Brain microvascular endothelial cell (primary cell): ENCODE measurements around the gene NCAPD2.

Experiments
- DNase-seq: peaks from one replicate; pipeline ENCODE4 v3.0.0-alpha.2; 2020
- H3K27ac ChIP-seq: fragments of 250-450 bp; sonication (Bioruptor Pico); 2 replicates; pipeline ENCODE4 v1.5.1; 2020; ENCODE audit warnings: mild to moderate bottlenecking, moderate library complexity
- H3K27me3 ChIP-seq: fragments of 250-450 bp; sonication (Bioruptor Pico); replicated peaks from 2 replicates; pipeline ENCODE4 v1.5.1; 2020; ENCODE audit warnings: mild to moderate bottlenecking
- H3K36me3 ChIP-seq: fragments of 250-450 bp; sonication (Bioruptor Pico); replicated peaks from 2 replicates; pipeline ENCODE4 v1.5.1; 2020; ENCODE audit warnings: mild to moderate bottlenecking
- H3K4me3 ChIP-seq: 2 replicates; pipeline ENCODE4 v1.5.1; 2011; ENCODE audit warnings: low read depth, mild to moderate bottlenecking, control low read depth, low read length, moderate library complexity
- in situ Hi-C: cut with HindIII; loops from 2 replicates; pipeline ENCODE4 v1.10.0; 2017; ENCODE audit warnings: low sequenced_read_pairs, low pct_ligation_motif_present
- TF ChIP-seq, protein P1 (sequence below): IDR thresholded peaks from 2 replicates; pipeline ENCODE4 v1.5.1; 2011; ENCODE audit warnings: low read depth, mild to moderate bottlenecking, moderate library complexity, low read length, control low read depth, inconsistent platforms; ENCODE audit errors: missing control alignments

The NCAPD2 gene

DNA sequence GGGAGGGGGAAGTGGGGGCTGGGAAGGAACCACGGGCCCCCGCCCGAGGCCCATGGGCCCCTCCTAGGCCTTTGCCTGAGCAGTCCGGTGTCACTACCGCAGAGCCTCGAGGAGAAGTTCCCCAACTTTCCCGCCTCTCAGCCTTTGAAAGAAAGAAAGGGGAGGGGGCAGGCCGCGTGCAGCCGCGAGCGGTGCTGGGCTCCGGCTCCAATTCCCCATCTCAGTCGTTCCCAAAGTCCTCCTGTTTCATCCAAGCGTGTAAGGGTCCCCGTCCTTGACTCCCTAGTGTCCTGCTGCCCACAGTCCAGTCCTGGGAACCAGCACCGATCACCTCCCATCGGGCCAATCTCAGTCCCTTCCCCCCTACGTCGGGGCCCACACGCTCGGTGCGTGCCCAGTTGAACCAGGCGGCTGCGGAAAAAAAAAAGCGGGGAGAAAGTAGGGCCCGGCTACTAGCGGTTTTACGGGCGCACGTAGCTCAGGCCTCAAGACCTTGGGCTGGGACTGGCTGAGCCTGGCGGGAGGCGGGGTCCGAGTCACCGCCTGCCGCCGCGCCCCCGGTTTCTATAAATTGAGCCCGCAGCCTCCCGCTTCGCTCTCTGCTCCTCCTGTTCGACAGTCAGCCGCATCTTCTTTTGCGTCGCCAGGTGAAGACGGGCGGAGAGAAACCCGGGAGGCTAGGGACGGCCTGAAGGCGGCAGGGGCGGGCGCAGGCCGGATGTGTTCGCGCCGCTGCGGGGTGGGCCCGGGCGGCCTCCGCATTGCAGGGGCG, 40.2 kb downstream of the NCAPD2 start, which contains the start of gene GAPDH:
TSS of gene GAPDH (plus strand) at position 595 of the 772 bp plus-strand sequence. CDS start 316 bp downstream, outside the sequence.
- DNase-seq = peak; percentile 93
- peaks cover 56% of the 10 kb centered on the region for H3K36me3 ChIP-seq
- no peaks in the 10 kb centered on the region for H3K27me3 ChIP-seq
- TF ChIP-seq, protein P1, sequence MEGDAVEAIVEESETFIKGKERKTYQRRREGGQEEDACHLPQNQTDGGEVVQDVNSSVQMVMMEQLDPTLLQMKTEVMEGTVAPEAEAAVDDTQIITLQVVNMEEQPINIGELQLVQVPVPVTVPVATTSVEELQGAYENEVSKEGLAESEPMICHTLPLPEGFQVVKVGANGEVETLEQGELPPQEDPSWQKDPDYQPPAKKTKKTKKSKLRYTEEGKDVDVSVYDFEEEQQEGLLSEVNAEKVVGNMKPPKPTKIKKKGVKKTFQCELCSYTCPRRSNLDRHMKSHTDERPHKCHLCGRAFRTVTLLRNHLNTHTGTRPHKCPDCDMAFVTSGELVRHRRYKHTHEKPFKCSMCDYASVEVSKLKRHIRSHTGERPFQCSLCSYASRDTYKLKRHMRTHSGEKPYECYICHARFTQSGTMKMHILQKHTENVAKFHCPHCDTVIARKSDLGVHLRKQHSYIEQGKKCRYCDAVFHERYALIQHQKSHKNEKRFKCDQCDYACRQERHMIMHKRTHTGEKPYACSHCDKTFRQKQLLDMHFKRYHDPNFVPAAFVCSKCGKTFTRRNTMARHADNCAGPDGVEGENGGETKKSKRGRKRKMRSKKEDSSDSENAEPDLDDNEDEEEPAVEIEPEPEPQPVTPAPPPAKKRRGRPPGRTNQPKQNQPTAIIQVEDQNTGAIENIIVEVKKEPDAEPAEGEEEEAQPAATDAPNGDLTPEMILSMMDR = no peak
- peak within 1 kb of the TSS; percentile 99 for H3K4me3 ChIP-seq
- H3K27ac ChIP-seq = peak within 1 kb of the TSS; percentile 92
- in situ Hi-C loops = no loop called here

DNA sequence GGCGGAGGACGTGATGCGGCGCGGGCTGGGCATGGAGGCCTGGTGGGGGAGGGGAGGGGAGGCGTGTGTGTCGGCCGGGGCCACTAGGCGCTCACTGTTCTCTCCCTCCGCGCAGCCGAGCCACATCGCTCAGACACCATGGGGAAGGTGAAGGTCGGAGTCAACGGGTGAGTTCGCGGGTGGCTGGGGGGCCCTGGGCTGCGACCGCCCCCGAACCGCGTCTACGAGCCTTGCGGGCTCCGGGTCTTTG, 40.7 kb downstream of the NCAPD2 start:
- Histone ChIP-seq H3K27me3 (no peaks in the 10 kb centered on the region), H3K27ac (peak overlapping the region; percentile 92), H3K4me3 (peak overlapping the region; percentile 99), H3K36me3 (peaks cover 51% of the 10 kb centered on the region)
- in situ Hi-C loops = no loop called here
- TF ChIP-seq, protein P1 = no peak
- no peak for DNase-seq

DNA sequence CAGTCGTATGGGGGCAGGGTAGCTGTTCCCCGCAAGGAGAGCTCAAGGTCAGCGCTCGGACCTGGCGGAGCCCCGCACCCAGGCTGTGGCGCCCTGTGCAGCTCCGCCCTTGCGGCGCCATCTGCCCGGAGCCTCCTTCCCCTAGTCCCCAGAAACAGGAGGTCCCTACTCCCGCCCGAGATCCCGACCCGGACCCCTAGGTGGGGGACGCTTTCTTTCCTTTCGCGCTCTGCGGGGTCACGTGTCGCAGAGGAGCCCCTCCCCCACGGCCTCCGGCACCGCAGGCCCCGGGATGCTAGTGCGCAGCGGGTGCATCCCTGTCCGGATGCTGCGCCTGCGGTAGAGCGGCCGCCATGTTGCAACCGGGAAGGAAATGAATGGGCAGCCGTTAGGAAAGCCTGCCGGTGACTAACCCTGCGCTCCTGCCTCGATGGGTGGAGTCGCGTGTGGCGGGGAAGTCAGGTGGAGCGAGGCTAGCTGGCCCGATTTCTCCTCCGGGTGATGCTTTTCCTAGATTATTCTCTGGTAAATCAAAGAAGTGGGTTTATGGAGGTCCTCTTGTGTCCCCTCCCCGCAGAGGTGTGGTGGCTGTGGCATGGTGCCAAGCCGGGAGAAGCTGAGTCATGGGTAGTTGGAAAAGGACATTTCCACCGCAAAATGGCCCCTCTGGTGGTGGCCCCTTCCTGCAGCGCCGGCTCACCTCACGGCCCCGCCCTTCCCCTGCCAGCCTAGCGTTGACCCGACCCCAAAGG, 41.2 kb downstream of the NCAPD2 start:
- no peaks in the 10 kb centered on the region for H3K27me3 ChIP-seq
- in situ Hi-C loops = no loop called here
- peak overlapping the region; percentile 92 for H3K27ac ChIP-seq
- TF ChIP-seq, protein P1 = peak; percentile 1
- peak overlapping the region; percentile 99 for H3K4me3 ChIP-seq
- no peak for DNase-seq
- peaks cover 48% of the 10 kb centered on the region for H3K36me3 ChIP-seq

DNA sequence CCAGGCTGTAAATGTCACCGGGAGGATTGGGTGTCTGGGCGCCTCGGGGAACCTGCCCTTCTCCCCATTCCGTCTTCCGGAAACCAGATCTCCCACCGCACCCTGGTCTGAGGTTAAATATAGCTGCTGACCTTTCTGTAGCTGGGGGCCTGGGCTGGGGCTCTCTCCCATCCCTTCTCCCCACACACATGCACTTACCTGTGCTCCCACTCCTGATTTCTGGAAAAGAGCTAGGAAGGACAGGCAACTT, 41.7 kb downstream of the NCAPD2 start:
- Histone ChIP-seq H3K4me3 (peak overlapping the region; percentile 99), H3K27ac (peak overlapping the region; percentile 92), H3K36me3 (peaks cover 45% of the 10 kb centered on the region), H3K27me3 (no peaks in the 10 kb centered on the region)
- no peak for DNase-seq
- in situ Hi-C loops = no loop called here
- TF ChIP-seq, protein P1 = no peak

DNA sequence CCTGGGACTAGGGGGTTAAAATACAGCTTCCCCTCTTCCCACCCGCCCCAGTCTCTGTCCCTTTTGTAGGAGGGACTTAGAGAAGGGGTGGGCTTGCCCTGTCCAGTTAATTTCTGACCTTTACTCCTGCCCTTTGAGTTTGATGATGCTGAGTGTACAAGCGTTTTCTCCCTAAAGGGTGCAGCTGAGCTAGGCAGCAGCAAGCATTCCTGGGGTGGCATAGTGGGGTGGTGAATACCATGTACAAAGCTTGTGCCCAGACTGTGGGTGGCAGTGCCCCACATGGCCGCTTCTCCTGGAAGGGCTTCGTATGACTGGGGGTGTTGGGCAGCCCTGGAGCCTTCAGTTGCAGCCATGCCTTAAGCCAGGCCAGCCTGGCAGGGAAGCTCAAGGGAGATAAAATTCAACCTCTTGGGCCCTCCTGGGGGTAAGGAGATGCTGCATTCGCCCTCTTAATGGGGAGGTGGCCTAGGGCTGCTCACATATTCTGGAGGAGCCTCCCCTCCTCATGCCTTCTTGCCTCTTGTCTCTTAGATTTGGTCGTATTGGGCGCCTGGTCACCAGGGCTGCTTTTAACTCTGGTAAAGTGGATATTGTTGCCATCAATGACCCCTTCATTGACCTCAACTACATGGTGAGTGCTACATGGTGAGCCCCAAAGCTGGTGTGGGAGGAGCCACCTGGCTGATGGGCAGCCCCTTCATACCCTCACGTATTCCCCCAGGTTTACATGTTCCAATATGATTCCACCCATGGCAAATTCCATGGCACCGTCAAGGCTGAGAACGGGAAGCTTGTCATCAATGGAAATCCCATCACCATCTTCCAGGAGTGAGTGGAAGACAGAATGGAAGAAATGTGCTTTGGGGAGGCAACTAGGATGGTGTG, 42.3 kb downstream of the NCAPD2 start:
- peaks cover 42% of the 10 kb centered on the region for H3K36me3 ChIP-seq
- in situ Hi-C loops = no loop called here
- no peaks in the 10 kb centered on the region for H3K27me3 ChIP-seq
- peak overlapping the region; percentile 99 for H3K4me3 ChIP-seq
- TF ChIP-seq, protein P1 = no peak
- no peak for DNase-seq
- H3K27ac ChIP-seq = peak overlapping the region; percentile 92
